SK-N-MC (cell line): ENCODE measurements around the gene DUSP11.

Source experiments
- EZH2 ChIP-seq: fragments of 200-600 bp; sonication (generic); IDR thresholded peaks from one replicate; pipeline ENCODE4 v1.6.1; 2017; ENCODE audit warnings: antibody characterized with exemption
- POLR2AphosphoS5 ChIP-seq: IDR thresholded peaks from 2 replicates; pipeline ENCODE4 v1.6.1; 2012; ENCODE audit warnings: mild to moderate bottlenecking, low read depth, low read length, borderline replicate concordance

DNA sequence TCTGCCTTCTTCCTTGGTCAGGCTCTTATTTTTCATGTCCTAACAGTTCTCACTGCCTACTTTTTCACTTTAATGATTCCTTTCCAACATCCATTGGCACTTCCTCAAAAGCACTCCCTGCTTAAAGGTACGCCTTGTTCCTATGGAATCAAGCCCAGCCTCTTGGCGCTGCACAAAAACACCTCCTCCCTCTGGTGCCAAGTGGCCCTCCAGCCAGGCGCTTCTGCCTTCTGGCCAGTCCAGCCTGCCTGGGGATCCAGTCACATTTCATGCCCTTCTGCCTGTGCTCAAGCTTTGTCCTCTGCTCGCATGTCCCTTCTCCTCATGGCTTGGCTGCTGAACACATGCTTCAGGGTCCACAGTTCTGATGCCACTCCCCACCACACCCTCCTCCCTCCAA is 49.1 kb downstream of the DUSP11 start:
- no peak for TF ChIP-seq POLR2AphosphoS5
- TF ChIP-seq EZH2 = no peak
